ENCODE results near the gene TXNDC2.

Gene TXNDC2

GRCh38 chr18:9922592-9923311 lies 37.0 kb downstream of the TXNDC2 start:
- no peaks in the 10 kb centered on the region for H3K27me3 ChIP-seq (ENCODE audit: control insufficient read depth, insufficient read depth, low read length)
- H3K9ac ChIP-seq (ENCODE audit: low read length): no peak overlapping the region
- no peaks in the 10 kb centered on the region for H3K36me3 ChIP-seq (ENCODE audit: control insufficient read depth, insufficient read depth, low read length)
- no peak overlapping the region for H3K4me3 ChIP-seq (ENCODE audit: low read length)
- peaks cover 28% of the 10 kb centered on the region for H3K4me1 ChIP-seq (ENCODE audit: control insufficient read depth, insufficient read depth, low read length)
- H3K9me3 ChIP-seq (ENCODE audit: control insufficient read depth, low read length): no peaks in the 10 kb centered on the region

GRCh38 chr18:9924371-9924943 lies 38.7 kb downstream of the TXNDC2 start:
- Histone ChIP-seq H3K36me3 (ENCODE audit: control insufficient read depth, insufficient read depth, low read length) (no peaks in the 10 kb centered on the region), H3K9me3 (ENCODE audit: control insufficient read depth, low read length) (no peaks in the 10 kb centered on the region), H3K4me3 (ENCODE audit: low read length) (no peak overlapping the region), H3K27me3 (ENCODE audit: control insufficient read depth, insufficient read depth, low read length) (no peaks in the 10 kb centered on the region), H3K4me1 (ENCODE audit: control insufficient read depth, insufficient read depth, low read length) (peaks cover 14% of the 10 kb centered on the region), H3K9ac (ENCODE audit: low read length) (no peak overlapping the region)

GRCh38 chr18:9925369-9925768 lies 39.6 kb downstream of the TXNDC2 start:
- H3K36me3 ChIP-seq (ENCODE audit: control insufficient read depth, insufficient read depth, low read length): no peaks in the 10 kb centered on the region
- H3K4me1 ChIP-seq (ENCODE audit: control insufficient read depth, insufficient read depth, low read length): peaks cover 5% of the 10 kb centered on the region
- no peak overlapping the region for H3K9ac ChIP-seq (ENCODE audit: low read length)
- H3K9me3 ChIP-seq (ENCODE audit: control insufficient read depth, low read length): no peaks in the 10 kb centered on the region
- no peaks in the 10 kb centered on the region for H3K27me3 ChIP-seq (ENCODE audit: control insufficient read depth, insufficient read depth, low read length)
- no peak overlapping the region for H3K4me3 ChIP-seq (ENCODE audit: low read length)

GRCh38 chr18:9925795-9926194 lies 40.0 kb downstream of the TXNDC2 start:
- H3K9ac ChIP-seq (ENCODE audit: low read length): no peak overlapping the region
- peaks cover 1% of the 10 kb centered on the region for H3K4me1 ChIP-seq (ENCODE audit: control insufficient read depth, insufficient read depth, low read length)

GRCh38 chr18:9926223-9926894 lies 40.6 kb downstream of the TXNDC2 start:
- H3K36me3 ChIP-seq (ENCODE audit: control insufficient read depth, insufficient read depth, low read length): no peaks in the 10 kb centered on the region
- no peaks in the 10 kb centered on the region for H3K27me3 ChIP-seq (ENCODE audit: control insufficient read depth, insufficient read depth, low read length)
- no peaks in the 10 kb centered on the region for H3K9me3 ChIP-seq (ENCODE audit: control insufficient read depth, low read length)
- no peaks in the 10 kb centered on the region for H3K4me1 ChIP-seq (ENCODE audit: control insufficient read depth, insufficient read depth, low read length)
- H3K4me3 ChIP-seq (ENCODE audit: low read length): no peak overlapping the region
- no peak overlapping the region for H3K9ac ChIP-seq (ENCODE audit: low read length)

More at GRCh38 chr18:9925795-9926194, 40.0 kb downstream of the TXNDC2 start:
- no peaks in the 10 kb centered on the region for H3K36me3 ChIP-seq (ENCODE audit: control insufficient read depth, insufficient read depth, low read length)
- no peak overlapping the region for H3K4me3 ChIP-seq (ENCODE audit: low read length)
- no peaks in the 10 kb centered on the region for H3K27me3 ChIP-seq (ENCODE audit: control insufficient read depth, insufficient read depth, low read length)
- H3K9me3 ChIP-seq (ENCODE audit: control insufficient read depth, low read length): no peaks in the 10 kb centered on the region

GRCh38 chr18:9926977-9927376 lies 41.2 kb downstream of the TXNDC2 start:
- Histone ChIP-seq H3K9ac (ENCODE audit: low read length) (no peak overlapping the region), H3K4me3 (ENCODE audit: low read length) (no peak overlapping the region), H3K4me1 (ENCODE audit: control insufficient read depth, insufficient read depth, low read length) (no peaks in the 10 kb centered on the region), H3K27me3 (ENCODE audit: control insufficient read depth, insufficient read depth, low read length) (no peaks in the 10 kb centered on the region), H3K9me3 (ENCODE audit: control insufficient read depth, low read length) (no peaks in the 10 kb centered on the region), H3K36me3 (ENCODE audit: control insufficient read depth, insufficient read depth, low read length) (no peaks in the 10 kb centered on the region)

- Histone ChIP-seq H3K9ac (ENCODE audit: low read length) (no peak overlapping the region), H3K27me3 (ENCODE audit: control insufficient read depth, insufficient read depth, low read length) (no peaks in the 10 kb centered on the region), H3K4me3 (ENCODE audit: low read length) (no peak overlapping the region), H3K36me3 (ENCODE audit: control insufficient read depth, insufficient read depth, low read length) (no peaks in the 10 kb centered on the region), H3K4me1 (ENCODE audit: control insufficient read depth, insufficient read depth, low read length) (no peaks in the 10 kb centered on the region), H3K9me3 (ENCODE audit: control insufficient read depth, low read length) (no peaks in the 10 kb centered on the region)
These were observed 41.8 kb downstream of the TXNDC2 start for GRCh38 chr18:9927392-9928063.

- Histone ChIP-seq H3K4me1 (ENCODE audit: control insufficient read depth, insufficient read depth, low read length) (no peaks in the 10 kb centered on the region), H3K27me3 (ENCODE audit: control insufficient read depth, insufficient read depth, low read length) (no peaks in the 10 kb centered on the region), H3K9me3 (ENCODE audit: control insufficient read depth, low read length) (no peaks in the 10 kb centered on the region)
These were observed 43.0 kb downstream of the TXNDC2 start for GRCh38 chr18:9928646-9929259.

GRCh38 chr18:9930299-9930884 lies 44.6 kb downstream of the TXNDC2 start:
- Histone ChIP-seq H3K9ac (ENCODE audit: low read length) (no peak overlapping the region), H3K4me1 (ENCODE audit: control insufficient read depth, insufficient read depth, low read length) (no peaks in the 10 kb centered on the region), H3K9me3 (ENCODE audit: control insufficient read depth, low read length) (no peaks in the 10 kb centered on the region), H3K27me3 (ENCODE audit: control insufficient read depth, insufficient read depth, low read length) (no peaks in the 10 kb centered on the region), H3K36me3 (ENCODE audit: control insufficient read depth, insufficient read depth, low read length) (no peaks in the 10 kb centered on the region), H3K4me3 (ENCODE audit: low read length) (no peak overlapping the region)

More at GRCh38 chr18:9928646-9929259, 43.0 kb downstream of the TXNDC2 start:
- Histone ChIP-seq H3K4me3 (ENCODE audit: low read length) (no peak overlapping the region), H3K9ac (ENCODE audit: low read length) (no peak overlapping the region), H3K36me3 (ENCODE audit: control insufficient read depth, insufficient read depth, low read length) (no peaks in the 10 kb centered on the region)

GRCh38 chr18:9931146-9931545 lies 45.4 kb downstream of the TXNDC2 start:
- Histone ChIP-seq H3K9ac (ENCODE audit: low read length) (no peak overlapping the region), H3K4me3 (ENCODE audit: low read length) (no peak overlapping the region), H3K9me3 (ENCODE audit: control insufficient read depth, low read length) (no peaks in the 10 kb centered on the region), H3K27me3 (ENCODE audit: control insufficient read depth, insufficient read depth, low read length) (no peaks in the 10 kb centered on the region), H3K4me1 (ENCODE audit: control insufficient read depth, insufficient read depth, low read length) (no peaks in the 10 kb centered on the region), H3K36me3 (ENCODE audit: control insufficient read depth, insufficient read depth, low read length) (no peaks in the 10 kb centered on the region)

GRCh38 chr18:9931678-9932077 lies 45.9 kb downstream of the TXNDC2 start:
- H3K4me1 ChIP-seq (ENCODE audit: control insufficient read depth, insufficient read depth, low read length): no peaks in the 10 kb centered on the region
- no peaks in the 10 kb centered on the region for H3K27me3 ChIP-seq (ENCODE audit: control insufficient read depth, insufficient read depth, low read length)
- no peaks in the 10 kb centered on the region for H3K9me3 ChIP-seq (ENCODE audit: control insufficient read depth, low read length)
- H3K9ac ChIP-seq (ENCODE audit: low read length): no peak overlapping the region
- no peaks in the 10 kb centered on the region for H3K36me3 ChIP-seq (ENCODE audit: control insufficient read depth, insufficient read depth, low read length)
- no peak overlapping the region for H3K4me3 ChIP-seq (ENCODE audit: low read length)

Data from mucosa of stomach (tissue), 1 donor.